ENCODE results near the gene PDCL3. TPM values are rescaled to one million over a fixed set of nuclear protein-coding genes. Genes with fewer than 3 reads are reported as not detected.

Gene PDCL3
- total RNA-seq, 5 donors from 2014 or later (not counting 1 experiment from before 2014, with no cell fraction given): 17.2 to 21.9 (median 18.6) TPM

DNA sequence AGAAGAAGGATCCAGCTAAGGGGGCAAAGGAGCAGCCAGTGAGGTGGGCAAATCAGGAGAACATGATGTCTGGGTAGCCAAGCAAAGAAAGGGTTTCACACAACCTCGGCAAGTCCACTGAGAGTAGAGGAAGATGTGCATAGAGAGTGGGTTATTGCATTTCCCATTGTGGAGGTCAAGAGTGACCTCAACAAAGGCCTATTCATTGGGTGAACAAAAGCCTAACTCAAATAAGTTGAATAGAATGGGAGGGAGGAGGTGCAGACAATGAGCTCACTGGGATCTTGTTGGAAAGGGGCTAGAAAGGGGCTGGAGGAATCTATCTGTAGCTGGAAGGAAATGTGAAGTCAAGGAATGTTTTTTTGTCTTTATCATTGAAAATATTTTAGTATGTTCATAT, 14.0 kb upstream of the PDCL3 start:
- Histone ChIP-seq H3K36me3 (ENCODE audit: control insufficient read depth in 2 of 2, extremely low read depth in 1 of 2, insufficient read depth in 1 of 2, low read length in 1 of 2) (no peaks in the 10 kb centered on the region), H3K4me1 (ENCODE audit: control insufficient read depth in 1 of 2, extremely low read depth in 1 of 2, insufficient read depth in 2 of 2, low read length in 2 of 2) (no peaks in the 10 kb centered on the region), H3K9me3 (no peaks in the 10 kb centered on the region), H3K4me3 (ENCODE audit: control insufficient read depth in 1 of 2, extremely low read depth in 1 of 2, low read length in 1 of 2) (no peak overlapping the region), H3K27me3 (replicated peaks in 1 of 2; ENCODE audit: control insufficient read depth in 2 of 2, extremely low read depth in 1 of 2, insufficient read depth in 2 of 2, low read length in 1 of 2) (peaks cover 0 to 3% of the 10 kb centered on the region in 2 experiments), H3K27ac (ENCODE audit: low read length) (no peak overlapping the region)
- POLR2A ChIA-PET: interaction anchor here in 1 of 2 donors (0.6 to 0.8 kb wide), 2 partner anchors 34 to 105 kb away, joined by 8 to 11 read pairs; no protein-coding TSS in a partner anchor
- Mint-ChIP-seq H3K4me3 (no peak overlapping the region), H3K9me3 (no peaks in the 10 kb centered on the region), H3K27ac (no peak overlapping the region), H3K4me1 (peaks cover 0 to 3% (median 0%) of the 10 kb centered on the region in 3 donors), H3K27me3 (peaks cover 0 to 20% of the 10 kb centered on the region in 2 donors), H3K36me3 (no peaks in the 10 kb centered on the region)
- CTCF ChIA-PET: no interaction called here
- 100% methylated on average over 1 of the region's 1 CpG for WGBS (ENCODE audit: insufficient coverage)
- DNase-seq: no peak
- no peak for ATAC-seq (replicated peaks in 1 of 4)

DNA sequence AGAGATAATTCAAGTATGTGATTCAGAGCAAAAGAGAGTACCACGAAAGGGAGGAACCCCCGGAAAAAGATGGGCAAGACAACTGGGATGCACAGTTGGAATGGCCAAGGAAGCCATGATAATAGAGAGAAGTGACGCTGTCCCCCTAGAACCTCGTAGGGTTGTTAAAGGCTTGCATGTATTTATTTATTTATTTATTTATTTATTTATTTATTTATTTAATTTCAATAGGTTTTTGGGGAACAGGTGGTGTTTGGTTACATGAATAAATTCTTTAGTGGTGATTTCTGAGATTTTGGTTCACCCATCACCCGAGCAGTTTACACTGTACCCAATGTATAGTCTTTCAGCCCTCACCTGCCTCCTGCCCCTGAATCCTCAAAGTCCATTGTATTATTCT, 11.5 kb upstream of the PDCL3 start:
- H3K9me3 ChIP-seq: no peaks in the 10 kb centered on the region
- no peaks in the 10 kb centered on the region for H3K36me3 Mint-ChIP-seq
- no peaks in the 10 kb centered on the region for H3K36me3 ChIP-seq (ENCODE audit: control insufficient read depth in 2 of 2, extremely low read depth in 1 of 2, insufficient read depth in 1 of 2, low read length in 1 of 2)
- H3K27ac ChIP-seq (ENCODE audit: low read length): no peak overlapping the region
- no peak overlapping the region for H3K27ac Mint-ChIP-seq
- H3K27me3 Mint-ChIP-seq: peaks cover 0 to 16% of the 10 kb centered on the region in 2 donors
- H3K27me3 ChIP-seq (replicated peaks in 1 of 2; ENCODE audit: control insufficient read depth in 2 of 2, extremely low read depth in 1 of 2, insufficient read depth in 2 of 2, low read length in 1 of 2): no peaks in the 10 kb centered on the region
- no peaks in the 10 kb centered on the region for H3K9me3 Mint-ChIP-seq
- H3K4me3 ChIP-seq (ENCODE audit: control insufficient read depth in 1 of 2, extremely low read depth in 1 of 2, low read length in 1 of 2): no peak overlapping the region
- H3K4me1 ChIP-seq (ENCODE audit: control insufficient read depth in 1 of 2, extremely low read depth in 1 of 2, insufficient read depth in 2 of 2, low read length in 2 of 2): peaks cover 8 to 12% of the 10 kb centered on the region in 2 experiments
- CTCF ChIA-PET: interaction anchor here in 1 of 2 donors (0.7 kb wide), 2 partner anchors 1116 to 1272 kb away, joined by 3 to 4 read pairs; no protein-coding TSS in a partner anchor
- DNase-seq: no peak
- POLR2A ChIA-PET: no interaction called here
- no peak for ATAC-seq (replicated peaks in 1 of 4)
- H3K4me3 Mint-ChIP-seq: no peak overlapping the region
- peaks cover 16 to 21% (median 16%) of the 10 kb centered on the region in 3 donors for H3K4me1 Mint-ChIP-seq
- 100% methylated on average over 1 of the region's 5 CpGs for WGBS (ENCODE audit: insufficient coverage)

DNA sequence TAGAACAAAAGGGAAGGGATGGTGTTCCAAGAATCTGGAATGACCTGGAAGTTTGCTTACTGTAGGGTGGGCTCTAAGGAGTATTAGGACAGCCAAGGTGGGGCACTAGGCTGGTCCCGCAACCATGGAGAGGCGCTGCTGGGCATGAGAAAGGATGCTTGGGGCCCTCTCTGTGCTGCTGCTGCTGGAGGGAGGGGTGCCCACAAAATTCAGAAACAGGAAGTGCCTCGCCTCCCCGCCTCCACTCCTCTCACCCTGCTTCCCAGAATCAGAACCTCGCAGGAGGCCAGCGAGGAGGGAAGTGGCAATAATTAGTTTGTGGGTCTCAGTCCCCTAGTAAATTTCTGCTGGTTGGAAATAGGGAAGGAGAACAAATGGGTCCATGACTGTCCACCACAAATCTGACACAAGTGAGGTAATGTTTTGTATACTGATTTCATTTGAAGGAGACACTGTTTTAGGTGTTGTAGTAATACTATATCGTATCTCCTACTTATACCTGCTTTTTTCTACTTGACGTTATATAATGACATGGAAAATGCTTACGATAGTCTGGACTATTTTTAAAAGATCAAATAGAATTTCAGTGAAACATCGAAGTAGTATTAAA, 7.9 kb upstream of the PDCL3 start:
- ChIA-PET POLR2A (no interaction called here), CTCF (no interaction called here)
- no peaks in the 10 kb centered on the region for H3K27me3 ChIP-seq (replicated peaks in 1 of 2; ENCODE audit: control insufficient read depth in 2 of 2, extremely low read depth in 1 of 2, insufficient read depth in 2 of 2, low read length in 1 of 2)
- Mint-ChIP-seq H3K27ac (peak overlapping the region; percentile 93 to 95), H3K4me3 (peak overlapping the region; percentile 56 to 61 (median 61)), H3K27me3 (no peaks in the 10 kb centered on the region), H3K9me3 (no peaks in the 10 kb centered on the region), H3K36me3 (no peaks in the 10 kb centered on the region), H3K4me1 (peaks cover 21 to 37% (median 26%) of the 10 kb centered on the region in 3 donors)
- no peaks in the 10 kb centered on the region for H3K9me3 ChIP-seq
- no peaks in the 10 kb centered on the region for H3K36me3 ChIP-seq (ENCODE audit: control insufficient read depth in 2 of 2, extremely low read depth in 1 of 2, insufficient read depth in 1 of 2, low read length in 1 of 2)
- ATAC-seq (replicated peaks in 1 of 4) (peak; percentile 84 to 100 (median 91)), DNase-seq (peak; percentile 8 to 57 (median 37))
- H3K27ac ChIP-seq (ENCODE audit: low read length): peak overlapping the region; percentile 27
- peak overlapping the region in 1 of 2 donors; percentile 7 for H3K4me3 ChIP-seq (ENCODE audit: control insufficient read depth in 1 of 2, extremely low read depth in 1 of 2, low read length in 1 of 2)
- no CpG with 5 or more reads among the region's 10 CpGs for WGBS (ENCODE audit: insufficient coverage)
- peaks cover 8 to 12% of the 10 kb centered on the region in 2 experiments for H3K4me1 ChIP-seq (ENCODE audit: control insufficient read depth in 1 of 2, extremely low read depth in 1 of 2, insufficient read depth in 2 of 2, low read length in 2 of 2)

GRCh38 chr2:100556746-100557145, 6.0 kb upstream of the PDCL3 start:
- Histone ChIP-seq H3K27me3 (replicated peaks in 1 of 2; ENCODE audit: control insufficient read depth in 2 of 2, extremely low read depth in 1 of 2, insufficient read depth in 2 of 2, low read length in 1 of 2) (no peaks in the 10 kb centered on the region), H3K4me3 (ENCODE audit: control insufficient read depth in 1 of 2, extremely low read depth in 1 of 2, low read length in 1 of 2) (no peak overlapping the region), H3K4me1 (ENCODE audit: control insufficient read depth in 1 of 2, extremely low read depth in 1 of 2, insufficient read depth in 2 of 2, low read length in 2 of 2) (peaks cover 16 to 18% of the 10 kb centered on the region in 2 experiments), H3K9me3 (no peaks in the 10 kb centered on the region), H3K27ac (ENCODE audit: low read length) (no peak overlapping the region), H3K36me3 (ENCODE audit: control insufficient read depth in 2 of 2, extremely low read depth in 1 of 2, insufficient read depth in 1 of 2, low read length in 1 of 2) (no peaks in the 10 kb centered on the region)
- Mint-ChIP-seq H3K9me3 (no peaks in the 10 kb centered on the region), H3K4me1 (peaks cover 31 to 43% (median 41%) of the 10 kb centered on the region in 3 donors), H3K27ac (no peak overlapping the region), H3K27me3 (no peaks in the 10 kb centered on the region), H3K4me3 (no peak overlapping the region), H3K36me3 (no peaks in the 10 kb centered on the region)
- ChIA-PET POLR2A (interaction anchor here in 1 of 2 donors (0.5 kb wide), 1 partner anchor 12 kb away, joined by 3 read pairs; no protein-coding TSS in a partner anchor), CTCF (no interaction called here)
- 100% methylated on average over 1 of the region's 4 CpGs for WGBS (ENCODE audit: insufficient coverage)
- no peak for ATAC-seq (replicated peaks in 1 of 4)
- DNase-seq: no peak

- no peaks in the 10 kb centered on the region for H3K36me3 ChIP-seq (ENCODE audit: control insufficient read depth in 2 of 2, extremely low read depth in 1 of 2, insufficient read depth in 1 of 2, low read length in 1 of 2)
- Mint-ChIP-seq H3K27me3 (no peaks in the 10 kb centered on the region), H3K36me3 (no peaks in the 10 kb centered on the region), H3K4me1 (peaks cover 36 to 49% (median 47%) of the 10 kb centered on the region in 3 donors), H3K27ac (peak overlapping the region; percentile 98 to 99), H3K4me3 (no peak overlapping the region), H3K9me3 (no peaks in the 10 kb centered on the region)
- CTCF ChIA-PET: interaction anchor here in 1 of 2 donors (0.6 kb wide), 1 partner anchor 11 kb away, joined by 5 read pairs; no protein-coding TSS in a partner anchor
- WGBS (ENCODE audit: insufficient coverage): 100% methylated on average over 4 of the region's 9 CpGs
- no peaks in the 10 kb centered on the region for H3K9me3 ChIP-seq
- H3K27me3 ChIP-seq (replicated peaks in 1 of 2; ENCODE audit: control insufficient read depth in 2 of 2, extremely low read depth in 1 of 2, insufficient read depth in 2 of 2, low read length in 1 of 2): no peaks in the 10 kb centered on the region
- no peak for ATAC-seq (replicated peaks in 1 of 4)
- peaks cover 9 to 33% of the 10 kb centered on the region in 2 experiments for H3K4me1 ChIP-seq (ENCODE audit: control insufficient read depth in 1 of 2, extremely low read depth in 1 of 2, insufficient read depth in 2 of 2, low read length in 2 of 2)
- no peak overlapping the region for H3K4me3 ChIP-seq (ENCODE audit: control insufficient read depth in 1 of 2, extremely low read depth in 1 of 2, low read length in 1 of 2)
- H3K27ac ChIP-seq (ENCODE audit: low read length): peak overlapping the region; percentile 11
- DNase-seq: no peak
- POLR2A ChIA-PET: no interaction called here
These were observed 2.5 kb upstream of the PDCL3 start for GRCh38 chr2:100560216-100560830.

DNA sequence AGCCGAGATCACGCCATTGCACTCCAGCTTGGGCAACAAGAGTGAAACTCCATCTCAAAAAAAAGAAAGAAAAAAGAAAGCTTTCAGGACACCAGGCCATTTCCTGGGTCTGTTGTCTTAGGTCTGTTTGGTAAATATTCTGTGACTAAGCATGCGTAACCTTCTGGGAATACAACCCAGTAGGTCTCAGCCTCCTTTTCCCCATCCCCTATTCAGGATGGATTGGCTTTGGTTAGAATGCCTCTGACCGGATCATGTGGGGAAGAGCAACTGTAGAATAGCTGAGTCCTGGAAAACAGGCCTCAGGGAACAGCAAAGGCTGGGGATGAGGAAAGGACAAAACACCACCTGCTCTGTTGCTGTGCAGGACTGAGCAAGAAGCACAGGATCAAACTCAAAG, 1.6 kb upstream of the PDCL3 start:
- peak overlapping the region; percentile 98 to 99 for H3K27ac Mint-ChIP-seq
- peaks cover 1% of the 10 kb centered on the region for H3K36me3 Mint-ChIP-seq
- H3K27me3 Mint-ChIP-seq: no peaks in the 10 kb centered on the region
- Histone ChIP-seq H3K27me3 (replicated peaks in 1 of 2; ENCODE audit: control insufficient read depth in 2 of 2, extremely low read depth in 1 of 2, insufficient read depth in 2 of 2, low read length in 1 of 2) (no peaks in the 10 kb centered on the region), H3K4me1 (ENCODE audit: control insufficient read depth in 1 of 2, extremely low read depth in 1 of 2, insufficient read depth in 2 of 2, low read length in 2 of 2) (peaks cover 8 to 33% of the 10 kb centered on the region in 2 experiments), H3K4me3 (ENCODE audit: control insufficient read depth in 1 of 2, extremely low read depth in 1 of 2, low read length in 1 of 2) (no peak overlapping the region), H3K27ac (ENCODE audit: low read length) (peak overlapping the region; percentile 67), H3K9me3 (no peaks in the 10 kb centered on the region), H3K36me3 (ENCODE audit: control insufficient read depth in 2 of 2, extremely low read depth in 1 of 2, insufficient read depth in 1 of 2, low read length in 1 of 2) (no peaks in the 10 kb centered on the region)
- DNase-seq: no peak
- POLR2A ChIA-PET: no interaction called here
- WGBS (ENCODE audit: insufficient coverage): 91% methylated on average over 2 of the region's 4 CpGs
- ATAC-seq (replicated peaks in 1 of 4): no peak
- CTCF ChIA-PET: interaction anchor here in 1 of 2 donors (0.6 kb wide), 1 partner anchor 448 kb away, joined by 3 read pairs; no protein-coding TSS in a partner anchor
- H3K4me3 Mint-ChIP-seq: peak overlapping the region; percentile 17 to 92 (median 59)
- no peaks in the 10 kb centered on the region for H3K9me3 Mint-ChIP-seq
- H3K4me1 Mint-ChIP-seq: peaks cover 40 to 55% (median 55%) of the 10 kb centered on the region in 3 donors
